SK-N-SH (cell line): Measurements from ENCODE around the gene PSMD14. TPM values are rescaled to one million over a fixed set of nuclear protein-coding genes. Genes with fewer than 3 reads are reported as not detected.

ENCODE experiments used
- CTCF ChIA-PET: fragments of 300-600, 350-600 bp; formaldehyde crosslinking; extraction: SDS; loops from one replicate; lab custom pipeline; 2021; lab: Yijun Ruan, JAX
- POLR2A ChIA-PET: fragments of 350-600 bp; sonication (Branson Sonifier 250); formaldehyde crosslinking; extraction: SDS; loops from one replicate; lab custom pipeline; 2020; ENCODE audit warnings: antibody characterized with exemption, inconsistent platforms; lab: Yijun Ruan, JAX
- DNase-seq: peaks from one replicate; pipeline ENCODE4 v3.0.0; 2012
- H2AFZ ChIP-seq: fragments of 200-600 bp; sonication (generic); 2 replicates; pipeline ENCODE4 v1.8.1; 2016; ENCODE audit warnings: antibody characterized with exemption, mild to moderate bottlenecking, low read depth
- H3F3A ChIP-seq: fragments of 200-600 bp; sonication (generic); replicated peaks from 2 replicates; pipeline ENCODE3; 2016; ENCODE audit warnings: antibody characterized with exemption, mild to moderate bottlenecking; ENCODE audit not compliant: insufficient read depth
- H3K27ac ChIP-seq, 2 experiments: fragments of 200-500 bp in 1 of 2; fragments of 200-600 bp in 1 of 2; sonication (Bioruptor generic) in 1 of 2; sonication (generic), shearing (Covaris generic) in 1 of 2; 2 replicates each; pipeline versions ENCODE4 v1.5.1 to v1.6.1; 2014 to 2016; ENCODE audit warnings: low read depth in 2 of 2, inconsistent platforms in 1 of 2, low read length in 1 of 2, mild to moderate bottlenecking in 1 of 2, mixed read lengths in 1 of 2
- H3K27me3 ChIP-seq: fragments of 200-600 bp; sonication (generic), shearing (Covaris generic); 2 replicates; pipeline ENCODE4 v1.6.1; 2016; ENCODE audit warnings: mixed run types; ENCODE audit not compliant: insufficient read depth
- H3K36me3 ChIP-seq, 2 experiments: fragments of 200-500 bp in 1 of 2; fragments of 200-600 bp in 1 of 2; sonication (Bioruptor generic) in 1 of 2; sonication (generic) in 1 of 2; replicated peaks in 1 of 2; 2 replicates each; pipeline versions ENCODE3 to v1.5.1; 2014 to 2016; ENCODE audit warnings: low read length in 1 of 2, mild to moderate bottlenecking in 1 of 2; ENCODE audit not compliant: insufficient read depth in 2 of 2, control insufficient read depth in 1 of 2
- H3K4me1 ChIP-seq, 2 experiments: fragments of 200-500 bp in 1 of 2; fragments of 200-600 bp in 1 of 2; sonication (Bioruptor generic) in 1 of 2; sonication (generic), shearing (Covaris generic) in 1 of 2; 2 replicates each; pipeline versions ENCODE4 v1.5.1 to v1.6.1; 2014 to 2016; ENCODE audit warnings: low read depth in 1 of 2, low read length in 1 of 2, mixed run types in 1 of 2; ENCODE audit not compliant: insufficient read depth in 2 of 2, control insufficient read depth in 1 of 2
- H3K4me2 ChIP-seq: fragments of 200-600 bp; sonication (generic), shearing (Covaris generic); 2 replicates; pipeline ENCODE4 v1.6.1; 2017; ENCODE audit warnings: mixed run types
- H3K4me3 ChIP-seq, 2 experiments: fragments of 200-500 bp in 1 of 2; fragments of 200-600 bp in 1 of 2; sonication (Bioruptor generic) in 1 of 2; sonication (generic), shearing (Covaris generic) in 1 of 2; 2 replicates each; pipeline versions ENCODE4 v1.5.1 to v1.8.1; 2014 to 2016; ENCODE audit warnings: low read depth in 2 of 2, inconsistent platforms in 1 of 2, low read length in 1 of 2, mild to moderate bottlenecking in 1 of 2, mixed read lengths in 1 of 2, moderate library complexity in 1 of 2
- H3K79me2 ChIP-seq: fragments of 200-600 bp; sonication (generic); 2 replicates; pipeline ENCODE4 v1.8.1; 2017; ENCODE audit warnings: mild to moderate bottlenecking; ENCODE audit not compliant: insufficient read depth
- H3K9ac ChIP-seq: fragments of 200-600 bp; sonication (generic); 2 replicates; pipeline ENCODE4 v1.6.1; 2017; ENCODE audit warnings: mixed run types
- H3K9me2 ChIP-seq: fragments of 200-600 bp; sonication (generic); 2 replicates; pipeline ENCODE4 v1.6.1; 2017; ENCODE audit warnings: mixed run types
- H3K9me3 ChIP-seq: fragments of 200-600 bp; sonication (generic); 2 replicates; pipeline ENCODE4 v1.6.1; 2017; ENCODE audit warnings: mixed run types, mild to moderate bottlenecking, moderate library complexity
- H4K20me1 ChIP-seq: fragments of 200-600 bp; sonication (generic); 2 replicates; pipeline ENCODE4 v1.6.1; 2017; ENCODE audit warnings: mild to moderate bottlenecking, mixed run types; ENCODE audit not compliant: insufficient read depth
- FOSL2 ChIP-seq: IDR thresholded peaks from 2 replicates; pipeline ENCODE4 v1.4.0; 2012; ENCODE audit warnings: low read depth, mild to moderate bottlenecking, moderate library complexity, borderline replicate concordance
- FOXJ3 ChIP-seq: sonication (generic); formaldehyde crosslinking; IDR thresholded peaks from 2 replicates; pipeline ENCODE4 v1.5.1; 2020; ENCODE audit warnings: mild to moderate bottlenecking, missing genetic modification reagents
- GABPA ChIP-seq: IDR thresholded peaks from 2 replicates; pipeline ENCODE4 v1.4.0; 2012; ENCODE audit warnings: low read depth, mild to moderate bottlenecking
- GATA2 ChIP-seq: sonication (generic); formaldehyde crosslinking; IDR thresholded peaks from 2 replicates; pipeline ENCODE4 v1.5.0; 2020; ENCODE audit warnings: mild to moderate bottlenecking, missing genetic modification reagents
- IRF3 ChIP-seq: fragments of 150-350 bp; IDR thresholded peaks from 2 replicates; pipeline ENCODE4 v1.6.1; 2016; ENCODE audit warnings: mild to moderate bottlenecking, low read depth, low read length
- JUND ChIP-seq: IDR thresholded peaks from 2 replicates; pipeline ENCODE4 v1.4.0; 2012
- MAX ChIP-seq: IDR thresholded peaks from 2 replicates; pipeline ENCODE4 v1.4.0; 2012; ENCODE audit warnings: low read depth
- RXRA ChIP-seq: IDR thresholded peaks from 2 replicates; pipeline ENCODE4 v1.4.0; 2012; ENCODE audit warnings: low read depth, mild to moderate bottlenecking, borderline replicate concordance
- SMC3 ChIP-seq: IDR thresholded peaks from 2 replicates; pipeline ENCODE4 v1.6.1; 2012; ENCODE audit warnings: low read depth, low read length, improper control_type of control experiment
- TEAD4 ChIP-seq: IDR thresholded peaks from 2 replicates; pipeline ENCODE4 v1.4.0; 2012; ENCODE audit warnings: mild to moderate bottlenecking, borderline replicate concordance; ENCODE audit not compliant: insufficient read depth
- USF2 ChIP-seq: fragments of 150-350 bp; IDR thresholded peaks from 2 replicates; pipeline ENCODE4 v1.6.1; 2017; ENCODE audit warnings: antibody characterized with exemption, low read length, low read depth, borderline replicate concordance
- WGBS: methylation state at CpG from one replicate; pipeline ENCODE4 v1.1.6; 2017; ENCODE audit warnings: low lambda C conversion rate; 5-methylcytosine and 5-hydroxymethylcytosine counted together
- polyA plus RNA-seq, 3 experiments: library from polyadenylated mRNA; depleted of rRNA; stranded (reverse); fragments of >200 nt; gene quantifications; 2 replicates each; pipeline ENCODE4 v1.2.3, GENCODE V29; 2012

Gene PSMD14
- polyA plus RNA-seq, 1 of the 3 experiments (the other 2 are of a cell fraction), result 50.4 TPM

- Histone ChIP-seq H3K9me2 (no peaks in the 10 kb centered on the region), H3K79me2 (no peaks in the 10 kb centered on the region), H3K27me3 (peaks cover 45% of the 10 kb centered on the region), H3K9ac (no peak overlapping the region), H2AFZ (no peak overlapping the region; the same call in 1 of the 2 replicates), H3F3A (peaks cover 7% of the 10 kb centered on the region), H3K36me3 (peaks cover 17 to 18% of the 10 kb centered on the region in 2 experiments), H3K27ac (no peak overlapping the region), H3K4me2 (peak overlapping the region; percentile 80), H3K4me1 (peaks cover 5 to 41% of the 10 kb centered on the region in 2 experiments; a peak in 1 of 4 replicates), H3K4me3 (peak overlapping the region; percentile 48 to 50), H4K20me1 (no peaks in the 10 kb centered on the region), H3K9me3 (no peaks in the 10 kb centered on the region)
- ChIA-PET CTCF (interaction anchor here (0.8 to 1.9 kb wide), 9 partner anchors 10 to 192 kb away, joined by 3 to 5 read pairs (median 3); no protein-coding TSS in a partner anchor), POLR2A (interaction anchor here (1.1 kb wide), 2 partner anchors 23 to 106 kb away, joined by 3 to 4 read pairs; partner anchors contain the start of gene PSMD14)
- 26% methylated on average over 11 of the region's 69 CpGs for WGBS
- DNase-seq, result peak; percentile 80
- TF ChIP-seq GABPA (no peak), MAX (peak; percentile 13; the same call in 1 of the 2 replicates), FOXJ3 (0 out of 2 replicates have a peak, but pooled peaks have one; percentile 26), FOSL2 (no peak), GATA2 (CRISPR knock-in tag) (0 out of 2 replicates have a peak, but pooled peaks have one; percentile 7)
Observed at GRCh38 chr2:161414042-161415033, 106.1 kb downstream of the PSMD14 start.

GRCh38 chr2:161415034-161415986 is 107.1 kb downstream of the PSMD14 start:
- no peaks in the 10 kb centered on the region for H3K9me3 ChIP-seq
- peaks cover 7% of the 10 kb centered on the region for H3F3A ChIP-seq
- peak; percentile 41 for DNase-seq
- H3K36me3 ChIP-seq, result peaks cover 10 to 11% of the 10 kb centered on the region in 2 experiments
- H3K9me2 ChIP-seq, result no peaks in the 10 kb centered on the region
- H4K20me1 ChIP-seq, result no peaks in the 10 kb centered on the region
- H2AFZ ChIP-seq, result no peak overlapping the region; the same call in 1 of the 2 replicates
- CTCF ChIA-PET, result interaction anchor here (0.9 to 2.0 kb wide), 6 partner anchors 9 to 185 kb away, joined by 3 to 5 read pairs (median 4); no protein-coding TSS in a partner anchor
- TF ChIP-seq TEAD4 (no peak), FOXJ3 (no peak), SMC3 (no peak), USF2 (no peak), IRF3 (no peak), JUND (no peak), GATA2 (CRISPR knock-in tag) (no peak), RXRA (no peak)
- POLR2A ChIA-PET, result interaction anchor here (0.6 kb wide), 1 partner anchor 40 kb away, joined by 3 read pairs; no protein-coding TSS in a partner anchor
- peaks cover 48% of the 10 kb centered on the region for H3K27me3 ChIP-seq
- H3K79me2 ChIP-seq, result no peaks in the 10 kb centered on the region
- 29% methylated on average over 28 of the region's 29 CpGs for WGBS
- peak overlapping the region; percentile 48 to 50; a peak in 3 of 4 replicates for H3K4me3 ChIP-seq
- no peak overlapping the region for H3K9ac ChIP-seq
- H3K27ac ChIP-seq, result no peak overlapping the region
- peaks cover 5 to 41% of the 10 kb centered on the region in 2 experiments; a peak in 1 of 4 replicates for H3K4me1 ChIP-seq
- peak overlapping the region; percentile 80 for H3K4me2 ChIP-seq
